HG02938 (cell line): ENCODE results near the gene TRAF1.

Experiments used
- ATAC-seq: cut with Tn5 transposase; IDR thresholded peaks from one replicate; pipeline ENCODE4 v1.9.1; 2021; ENCODE audit warnings: mild to moderate bottlenecking, moderate library complexity; ENCODE audit not compliant: unreplicated experiment

Gene TRAF1

GRCh38 chr9:120910643-120911042, 16.0 kb downstream of the TRAF1 start:
- no peak for ATAC-seq

- no peak for ATAC-seq
Observed at GRCh38 chr9:120909904-120910303, 16.7 kb downstream of the TRAF1 start.

- no peak for ATAC-seq
Observed at GRCh38 chr9:120905315-120906164, 21.1 kb downstream of the TRAF1 start.

- no peak for ATAC-seq
Observed at GRCh38 chr9:120904978-120905301, 21.7 kb downstream of the TRAF1 start.

- ATAC-seq: no peak
Observed at GRCh38 chr9:120904061-120904977, 22.3 kb downstream of the TRAF1 start.

GRCh38 chr9:120902569-120903535, 23.7 kb downstream of the TRAF1 start:
- no peak for ATAC-seq

- no peak for ATAC-seq
Observed at GRCh38 chr9:120901755-120902568, 24.6 kb downstream of the TRAF1 start.

- ATAC-seq: no peak
Observed at GRCh38 chr9:120900824-120901223, 25.8 kb downstream of the TRAF1 start.

- ATAC-seq: no peak
Observed at GRCh38 chr9:120899490-120900068, 27.0 kb downstream of the TRAF1 start.

GRCh38 chr9:120898396-120898795, 28.2 kb downstream of the TRAF1 start:
- no peak for ATAC-seq

GRCh38 chr9:120895951-120896350, 30.6 kb downstream of the TRAF1 start:
- ATAC-seq: no peak

- ATAC-seq: no peak
Observed at GRCh38 chr9:120894321-120895148, 32.1 kb downstream of the TRAF1 start.

GRCh38 chr9:120893611-120894307, 32.8 kb downstream of the TRAF1 start:
- ATAC-seq: peak; percentile 25

- ATAC-seq: peak; percentile 73
Observed at GRCh38 chr9:120892748-120893610, 33.6 kb downstream of the TRAF1 start.

- peak; percentile 23 for ATAC-seq
Observed at GRCh38 chr9:120891884-120892747, 34.5 kb downstream of the TRAF1 start.

- ATAC-seq: no peak
Observed at GRCh38 chr9:120891245-120891883, 35.2 kb downstream of the TRAF1 start.
